Umbilical cord (tissue), 2 donors: ENCODE results near the gene HOXC11. TPM values are rescaled to one million over a fixed set of nuclear protein-coding genes. Genes with fewer than 3 reads are reported as not detected.

Experiments
- DNase-seq: peaks from one replicate; pipeline ENCODE4 v3.0.0-alpha.2; 2015; ENCODE audit warnings: low spot score
- total RNA-seq: library from RNA; depleted of rRNA; stranded (reverse); fragments of >200 nt; gene quantifications from one replicate; pipeline ENCODE4 v1.2.3, GENCODE V29; 2014; ENCODE audit warnings: low replicate concordance; ENCODE audit not compliant: insufficient read depth

HOXC11 gene
- total RNA-seq, 1 donor from 2014 or later = 7.7 TPM

GRCh38 chr12:53973236-53974042 lies 513 bp downstream of the HOXC11 start:
- DNase-seq = peak; percentile 77

GRCh38 chr12:53974084-53975063 lies 1.4 kb downstream of the HOXC11 start, which contains the start of gene HOTAIR:
Gene HOTAIR, minus strand, starts transcription at chr12:53974954.
- DNase-seq = peak; percentile 62

GRCh38 chr12:53975064-53975471 lies 2.1 kb downstream of the HOXC11 start:
- peak; percentile 46 for DNase-seq

GRCh38 chr12:53975479-53976152 lies 2.7 kb downstream of the HOXC11 start:
- DNase-seq = no peak

GRCh38 chr12:53976172-53976822 lies 3.4 kb downstream of the HOXC11 start:
- no peak for DNase-seq

GRCh38 chr12:53976823-53977595 lies 4.1 kb downstream of the HOXC11 start:
- DNase-seq = no peak

GRCh38 chr12:53977596-53978445 lies 4.9 kb downstream of the HOXC11 start:
- no peak for DNase-seq

GRCh38 chr12:53978477-53979356 lies 5.8 kb downstream of the HOXC11 start:
- DNase-seq = peak; percentile 69

GRCh38 chr12:53980104-53980801 lies 7.3 kb downstream of the HOXC11 start:
- peak; percentile 69 for DNase-seq

- DNase-seq = peak; percentile 44
Observed at GRCh38 chr12:53980802-53981496, 8.0 kb downstream of the HOXC11 start.

GRCh38 chr12:53981634-53982565 lies 9.0 kb downstream of the HOXC11 start:
- DNase-seq = peak; percentile 78

GRCh38 chr12:53982648-53983567 lies 10.0 kb downstream of the HOXC11 start:
- no peak for DNase-seq

GRCh38 chr12:53983568-53983949 lies 10.6 kb downstream of the HOXC11 start:
- peak; percentile 47 for DNase-seq

- peak; percentile 42 for DNase-seq
Observed at GRCh38 chr12:53983950-53984572, 11.1 kb downstream of the HOXC11 start.
